Esophagus muscularis mucosa (tissue), 4 donors: ENCODE measurements around the gene AATF.

Experiments used
- CTCF ChIP-seq, 3 experiments: fragments of 200-600 bp in 2 of 3; fragments of 450-650 bp in 1 of 3; sonication (generic) in 2 of 3; IDR thresholded peaks; one replicate each; pipeline ENCODE4 v1.5.1; 2017 to 2019; ENCODE audit warnings: antibody characterized with exemption in 3 of 3, mild to moderate bottlenecking in 2 of 3, moderate library complexity in 1 of 3
- EP300 ChIP-seq: sonication (generic); formaldehyde crosslinking; IDR thresholded peaks from one replicate; pipeline ENCODE4 v1.6.1; 2017; ENCODE audit warnings: antibody characterized with exemption
- POLR2A ChIP-seq: fragments of 450-650 bp; IDR thresholded peaks from one replicate; pipeline ENCODE4 v1.6.1; 2017; ENCODE audit warnings: antibody characterized with exemption, moderate library complexity, mild to moderate bottlenecking, low read depth

DNA sequence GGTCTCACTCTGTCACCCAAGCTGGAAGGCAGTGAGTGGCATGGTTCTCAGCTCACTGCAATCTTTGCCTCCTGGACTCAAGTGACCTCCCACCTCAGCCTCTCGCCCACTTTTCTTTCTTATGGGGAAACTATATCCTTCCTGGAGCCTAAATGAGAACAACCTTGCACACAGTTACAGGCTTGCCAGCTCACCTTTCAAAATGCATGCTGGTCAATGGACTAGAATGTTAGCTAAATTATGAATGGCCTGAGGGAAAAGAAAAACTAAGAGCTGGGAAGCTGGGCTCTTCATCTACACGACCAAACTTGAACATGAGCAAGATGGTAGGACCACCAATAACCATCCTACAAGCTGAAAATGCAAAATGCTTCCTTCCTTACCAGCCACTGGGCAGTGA is 22.1 kb upstream of the AATF start:
- TF ChIP-seq CTCF (IDR thresholded peaks at IDR 0.05) (no peak), POLR2A (no peak), EP300 (no peak)
